T-helper 1 cell treated with Interleukin-12 subunit alpha and Interleukin-12 subunit beta and Interleukin-4 antibody, amounts not matched to agents 30 μg/mL and 1 μg/mL, for 36 hours (primary cell): ENCODE measurements around the gene COX6B1.
"Not testable (repeated sequence)": the region's sequence is repeated elsewhere in the genome, so short reads cannot be mapped to it uniquely, and the experiment has no call there.

Source experiments
- H3K27ac Mint-ChIP-seq: one replicate; pipeline ENCODE4 v1.8.0; 2021; ENCODE audit warnings: mild to moderate bottlenecking, mixed read lengths
- H3K27me3 Mint-ChIP-seq: one replicate; pipeline ENCODE4 v1.8.0; 2021; ENCODE audit warnings: low read depth, mixed read lengths
- H3K36me3 Mint-ChIP-seq: one replicate; pipeline ENCODE4 v1.8.0; 2021; ENCODE audit warnings: low read depth, mixed read lengths
- H3K4me1 Mint-ChIP-seq: one replicate; pipeline ENCODE4 v1.8.0; 2021; ENCODE audit warnings: low read depth, mixed read lengths
- H3K4me3 Mint-ChIP-seq: one replicate; pipeline ENCODE4 v1.8.0; 2021; ENCODE audit warnings: mild to moderate bottlenecking, moderate library complexity, mixed read lengths
- H3K9me3 Mint-ChIP-seq: one replicate; pipeline ENCODE4 v1.8.0; 2021; ENCODE audit warnings: mixed read lengths

The COX6B1 gene, protein sequence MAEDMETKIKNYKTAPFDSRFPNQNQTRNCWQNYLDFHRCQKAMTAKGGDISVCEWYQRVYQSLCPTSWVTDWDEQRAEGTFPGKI

GRCh38 chr19:35648017-35648961 lies at the start of gene COX6B1:
Gene COX6B1 (plus strand): TSS chr19:35648323. CDS start chr19:35651244, 2,921 bp downstream.
- Mint-ChIP-seq H3K4me3 (peak within 1 kb of the TSS; percentile 95), H3K27me3 (no peaks in the 10 kb centered on the region), H3K4me1 (peaks cover 31% of the 10 kb centered on the region), H3K36me3 (peaks cover 12% of the 10 kb centered on the region), H3K27ac (peak within 1 kb of the TSS; percentile 88), H3K9me3 (no peaks in the 10 kb centered on the region)

DNA sequence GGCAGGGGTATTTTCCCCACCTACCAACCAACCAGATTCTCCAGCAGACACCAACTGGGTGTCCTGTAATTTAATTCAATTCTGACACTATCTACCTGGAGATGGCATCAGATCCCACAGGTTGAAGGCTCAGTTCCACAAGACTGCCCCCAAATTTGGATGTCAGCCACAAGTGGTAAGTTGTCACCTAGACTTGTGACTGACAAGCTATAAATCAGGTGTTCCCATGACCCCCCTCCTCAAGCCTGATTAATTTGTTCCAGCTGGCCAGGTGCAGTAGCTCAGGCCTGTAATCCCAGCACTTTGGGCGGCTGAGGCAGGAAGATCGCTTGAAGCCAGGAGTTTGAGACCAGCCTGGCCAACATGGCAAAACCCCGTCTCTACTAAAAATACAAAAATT lies 46.2 kb upstream of the COX6B1 start:
- Mint-ChIP-seq H3K9me3 (no peaks in the 10 kb centered on the region), H3K4me3 (no peak overlapping the region), H3K4me1 (no peaks in the 10 kb centered on the region), H3K36me3 (no peaks in the 10 kb centered on the region), H3K27ac (no peak overlapping the region), H3K27me3 (peaks cover 4% of the 10 kb centered on the region)

- not testable (repeated sequence) for H3K4me1 Mint-ChIP-seq, H3K36me3 Mint-ChIP-seq, H3K27me3 Mint-ChIP-seq, H3K27ac Mint-ChIP-seq, H3K4me3 Mint-ChIP-seq, H3K9me3 Mint-ChIP-seq
Measured at GRCh38 chr19:35604436-35604835, 43.7 kb upstream of the COX6B1 start.

DNA sequence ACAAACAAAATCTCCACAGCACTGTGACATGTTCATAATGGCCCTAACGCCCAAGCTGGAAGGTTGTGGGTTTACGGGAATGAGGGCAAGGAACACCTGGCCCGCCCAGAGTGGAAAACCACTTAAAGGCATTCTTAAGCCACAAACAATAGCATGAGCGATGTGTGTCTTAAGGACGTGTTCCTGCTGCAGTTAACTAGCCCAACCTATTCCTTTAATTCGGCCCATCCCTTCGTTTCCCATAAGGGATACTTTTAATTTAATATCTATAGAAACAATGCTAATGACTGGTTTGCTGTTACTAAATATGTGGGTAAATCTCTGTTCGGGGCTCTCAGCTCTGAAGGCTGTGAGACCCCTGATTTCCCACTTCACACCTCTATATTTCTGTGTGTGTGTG lies 41.0 kb upstream of the COX6B1 start:
- peaks cover 13% of the 10 kb centered on the region for H3K9me3 Mint-ChIP-seq
- not testable (repeated sequence) for H3K4me3 Mint-ChIP-seq, H3K27me3 Mint-ChIP-seq, H3K36me3 Mint-ChIP-seq, H3K27ac Mint-ChIP-seq
- H3K4me1 Mint-ChIP-seq, result peaks cover 15% of the 10 kb centered on the region

DNA sequence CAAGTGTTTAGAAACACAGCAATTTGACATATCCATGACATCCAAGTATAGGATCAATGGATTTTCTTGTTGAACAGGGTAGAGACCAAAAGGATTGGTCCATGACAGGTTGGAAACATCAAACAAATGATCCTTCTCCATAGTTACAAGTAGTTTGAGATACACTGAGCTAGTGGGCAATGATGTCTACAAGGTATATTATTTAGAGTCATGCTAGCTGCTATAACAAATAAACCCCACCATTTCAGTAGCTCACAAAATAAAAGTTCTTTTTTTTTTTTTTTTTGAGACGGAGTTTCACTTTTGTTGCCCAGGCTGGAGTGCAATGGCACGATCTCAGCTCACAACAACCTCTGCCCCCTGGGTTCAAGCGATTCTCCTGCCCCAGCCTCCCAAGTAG lies 40.5 kb upstream of the COX6B1 start:
- Mint-ChIP-seq H3K27me3 (no peaks in the 10 kb centered on the region), H3K9me3 (peaks cover 13% of the 10 kb centered on the region), H3K4me1 (peaks cover 20% of the 10 kb centered on the region), H3K4me3 (no peak overlapping the region), H3K27ac (no peak overlapping the region), H3K36me3 (peaks cover 8% of the 10 kb centered on the region)

- H3K4me1 Mint-ChIP-seq, result peaks cover 20% of the 10 kb centered on the region
- H3K27ac Mint-ChIP-seq, result peak overlapping the region; percentile 67
- H3K36me3 Mint-ChIP-seq, result peaks cover 8% of the 10 kb centered on the region
- H3K9me3 Mint-ChIP-seq, result peaks cover 13% of the 10 kb centered on the region
- H3K4me3 Mint-ChIP-seq, result no peak overlapping the region
- no peaks in the 10 kb centered on the region for H3K27me3 Mint-ChIP-seq
Measured at GRCh38 chr19:35608251-35608650, 39.9 kb upstream of the COX6B1 start.

- Mint-ChIP-seq H3K27ac (peak overlapping the region; percentile 87), H3K4me3 (peak overlapping the region; percentile 34), H3K27me3 (no peaks in the 10 kb centered on the region), H3K36me3 (peaks cover 8% of the 10 kb centered on the region), H3K4me1 (peaks cover 23% of the 10 kb centered on the region), H3K9me3 (peaks cover 13% of the 10 kb centered on the region)
Measured at GRCh38 chr19:35609851-35610353, 38.2 kb upstream of the COX6B1 start.

DNA sequence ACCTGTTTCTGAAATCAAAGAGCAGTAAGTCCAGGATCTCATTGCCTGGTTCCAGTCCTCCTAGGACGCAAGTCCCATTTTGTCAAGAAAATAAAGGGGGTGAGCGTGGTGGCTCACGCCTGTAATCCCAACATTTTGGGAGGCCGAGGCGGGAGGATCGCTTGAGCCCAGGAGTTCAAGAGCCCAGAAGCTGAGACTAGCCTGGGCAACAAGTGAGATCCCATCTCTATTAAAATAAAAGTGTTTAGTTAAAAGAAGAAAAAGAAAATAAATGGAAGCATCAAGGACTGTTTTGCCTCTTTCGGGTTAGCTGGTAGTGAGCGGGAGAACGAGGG lies 35.9 kb upstream of the COX6B1 start:
- Mint-ChIP-seq H3K4me1 (peaks cover 23% of the 10 kb centered on the region), H3K9me3 (peaks cover 13% of the 10 kb centered on the region)

DNA sequence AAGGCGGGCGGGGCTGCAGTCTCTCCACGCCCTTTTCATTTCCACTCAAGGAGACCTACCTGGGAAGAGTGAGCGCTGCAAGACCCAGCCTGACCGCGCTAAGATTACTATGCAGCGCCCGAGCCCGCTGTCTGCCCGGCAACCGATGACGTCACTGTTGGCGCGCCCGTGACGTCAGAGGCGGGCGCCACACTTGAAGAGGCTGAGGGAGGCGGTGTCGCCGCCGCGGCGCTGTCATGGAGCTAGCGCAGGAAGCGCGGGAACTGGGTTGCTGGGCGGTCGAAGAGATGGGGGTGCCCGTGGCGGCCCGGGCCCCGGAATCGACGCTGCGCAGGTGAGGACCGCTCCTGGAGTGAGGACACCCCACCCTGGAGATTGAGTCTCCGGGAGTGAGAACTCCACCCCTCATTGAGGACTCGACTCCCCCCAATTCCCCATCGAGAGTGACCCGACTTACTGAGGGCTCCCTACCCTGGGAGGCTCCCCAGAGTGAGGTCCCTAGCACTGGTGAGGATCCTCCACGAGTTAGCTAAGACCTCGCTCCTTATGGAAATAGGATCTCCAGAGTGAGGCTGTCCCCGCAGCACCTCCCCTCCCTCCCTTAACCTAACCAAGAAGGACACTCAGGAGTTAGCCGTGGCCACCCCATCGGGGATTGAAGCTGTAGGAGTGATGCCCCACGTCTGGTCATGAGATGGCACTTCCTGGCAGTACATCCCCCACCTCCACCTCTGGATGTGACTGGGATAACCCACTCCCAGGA lies 35.4 kb upstream of the COX6B1 start, which contains the start of gene HAUS5:
Gene HAUS5 (plus strand): TSS at position 177 of the 763 bp plus-strand sequence. CDS start 60 bp downstream, at position 237.
- Mint-ChIP-seq H3K36me3 (peaks cover 10% of the 10 kb centered on the region), H3K9me3 (peaks cover 13% of the 10 kb centered on the region), H3K27ac (peak within 1 kb of the TSS; percentile 93), H3K27me3 (no peaks in the 10 kb centered on the region), H3K4me3 (peak within 1 kb of the TSS; percentile 87), H3K4me1 (peaks cover 23% of the 10 kb centered on the region)

More for the DNA sequence above, 35.9 kb upstream of the COX6B1 start:
- no peaks in the 10 kb centered on the region for H3K27me3 Mint-ChIP-seq
- H3K4me3 Mint-ChIP-seq, result peak overlapping the region; percentile 87
- H3K36me3 Mint-ChIP-seq, result peaks cover 10% of the 10 kb centered on the region
- peak overlapping the region; percentile 93 for H3K27ac Mint-ChIP-seq

- peaks cover 4% of the 10 kb centered on the region for H3K36me3 Mint-ChIP-seq
- peaks cover 7% of the 10 kb centered on the region for H3K9me3 Mint-ChIP-seq
- peak overlapping the region; percentile 77 for H3K27ac Mint-ChIP-seq
- no peaks in the 10 kb centered on the region for H3K27me3 Mint-ChIP-seq
- H3K4me3 Mint-ChIP-seq, result peak overlapping the region; percentile 87
- peaks cover 23% of the 10 kb centered on the region for H3K4me1 Mint-ChIP-seq
Measured at GRCh38 chr19:35613574-35613973, 34.5 kb upstream of the COX6B1 start.

DNA sequence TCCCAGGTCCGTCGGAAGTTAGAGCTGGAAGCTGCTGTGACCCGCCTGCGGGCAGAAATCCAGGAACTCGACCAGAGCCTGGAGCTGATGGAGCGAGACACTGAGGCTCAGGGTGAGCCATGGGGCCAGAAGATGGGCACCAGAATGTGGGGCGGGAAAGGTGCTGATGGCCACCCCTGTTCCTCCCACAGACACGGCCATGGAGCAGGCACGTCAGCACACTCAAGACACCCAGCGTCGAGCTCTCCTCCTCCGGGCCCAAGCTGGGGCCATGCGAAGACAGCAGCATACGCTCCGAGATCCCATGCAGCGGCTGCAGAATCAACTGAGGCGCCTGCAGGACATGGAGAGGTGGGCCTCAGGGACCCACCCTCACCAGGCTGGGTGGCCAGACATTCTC lies 33.1 kb upstream of the COX6B1 start:
- Mint-ChIP-seq H3K27ac (no peak overlapping the region), H3K4me3 (no peak overlapping the region), H3K4me1 (peaks cover 16% of the 10 kb centered on the region), H3K36me3 (peaks cover 2% of the 10 kb centered on the region), H3K27me3 (no peaks in the 10 kb centered on the region), H3K9me3 (no peaks in the 10 kb centered on the region)

DNA sequence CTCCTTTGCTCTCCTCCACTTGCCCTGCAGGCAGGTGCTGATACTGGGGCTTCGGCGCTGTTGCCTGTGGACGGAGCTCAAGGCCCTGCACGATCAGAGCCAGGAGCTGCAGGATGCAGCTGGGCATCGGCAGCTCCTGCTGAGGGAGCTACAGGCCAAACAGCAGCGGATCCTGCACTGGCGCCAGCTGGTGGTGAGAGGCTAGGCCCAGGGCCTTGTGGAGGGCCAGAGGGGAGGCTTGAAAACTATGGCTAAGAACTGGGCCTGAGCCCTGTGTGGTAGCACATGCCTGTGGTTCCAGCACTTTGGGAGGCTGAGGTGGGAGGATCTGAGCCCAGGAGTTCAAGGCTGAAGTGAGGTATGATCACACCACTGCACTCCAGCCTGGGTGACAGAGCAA lies 29.3 kb upstream of the COX6B1 start:
- Mint-ChIP-seq H3K4me3 (no peak overlapping the region), H3K27ac (no peak overlapping the region), H3K36me3 (peaks cover 12% of the 10 kb centered on the region), H3K4me1 (no peaks in the 10 kb centered on the region), H3K9me3 (no peaks in the 10 kb centered on the region), H3K27me3 (no peaks in the 10 kb centered on the region)

- H3K4me1 Mint-ChIP-seq, result no peaks in the 10 kb centered on the region
- no peak overlapping the region for H3K4me3 Mint-ChIP-seq
- peaks cover 12% of the 10 kb centered on the region for H3K36me3 Mint-ChIP-seq
- no peaks in the 10 kb centered on the region for H3K27me3 Mint-ChIP-seq
- H3K9me3 Mint-ChIP-seq, result no peaks in the 10 kb centered on the region
- H3K27ac Mint-ChIP-seq, result no peak overlapping the region
Measured at GRCh38 chr19:35619290-35619923, 28.7 kb upstream of the COX6B1 start.

GRCh38 chr19:35620001-35620400 lies 28.1 kb upstream of the COX6B1 start:
- no peaks in the 10 kb centered on the region for H3K27me3 Mint-ChIP-seq
- H3K4me3 Mint-ChIP-seq, result no peak overlapping the region
- H3K36me3 Mint-ChIP-seq, result peaks cover 12% of the 10 kb centered on the region
- H3K9me3 Mint-ChIP-seq, result no peaks in the 10 kb centered on the region
- no peaks in the 10 kb centered on the region for H3K4me1 Mint-ChIP-seq
- H3K27ac Mint-ChIP-seq, result no peak overlapping the region
